ENCODE measurements around the gene SPP1.

Gene SPP1

GRCh38 chr4:87973283-87974169 lies 2.0 kb upstream of the SPP1 start:
- peak; percentile 30 for DNase-seq (ENCODE audit: low spot score)
- peak; percentile 69 for TF ChIP-seq CTCF (IDR thresholded peaks at IDR 0.05; ENCODE audit: extremely low read depth, insufficient read depth, missing control alignments)
- in situ Hi-C loops (cut with MboI; ENCODE audit: low pct_unique_long_range_greater_than_20kb, low sequenced_read_pairs, unreplicated experiment): no loop called here

- TF ChIP-seq CTCF (IDR thresholded peaks at IDR 0.05; ENCODE audit: extremely low read depth, insufficient read depth, missing control alignments): no peak
- in situ Hi-C loops (cut with MboI; ENCODE audit: low pct_unique_long_range_greater_than_20kb, low sequenced_read_pairs, unreplicated experiment): no loop called here
- no peak for DNase-seq (ENCODE audit: low spot score)
These were observed 555 bp upstream of the SPP1 start for GRCh38 chr4:87974856-87975462.

DNA sequence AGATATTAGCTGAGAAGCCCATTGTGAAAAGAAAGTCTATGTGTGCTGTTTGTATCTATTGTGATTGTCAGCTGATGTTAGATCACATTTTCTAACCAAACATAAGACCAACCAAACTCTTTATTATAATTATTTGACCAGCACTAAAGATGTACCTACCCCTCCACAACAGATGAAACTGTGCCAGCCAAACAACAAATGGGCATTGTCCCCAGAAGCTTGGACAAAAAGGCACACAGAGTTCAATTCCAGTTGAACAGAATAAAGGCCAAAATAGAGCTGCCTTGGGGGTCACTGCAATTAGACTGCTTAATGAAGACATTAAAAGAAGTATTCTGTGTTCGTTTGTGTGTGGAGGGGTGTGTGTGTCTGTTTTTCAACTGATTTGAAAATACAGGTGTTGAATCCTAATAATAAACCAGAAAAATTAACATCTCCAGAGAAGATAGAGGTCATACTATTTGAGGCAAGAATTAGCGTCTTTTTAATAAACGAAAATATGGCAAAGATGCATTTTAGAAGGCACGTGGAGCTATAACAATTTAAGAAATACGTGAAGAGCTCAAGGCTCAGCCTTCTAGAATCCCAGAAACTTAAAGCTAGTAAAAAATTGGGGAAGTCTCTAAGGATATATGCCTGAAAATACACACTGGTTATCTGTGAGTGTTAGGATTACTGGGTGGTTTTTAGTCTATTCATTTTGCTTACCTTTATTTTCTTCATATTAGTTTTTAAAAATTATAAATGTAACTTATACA lies 2.2 kb downstream of the SPP1 start:
- in situ Hi-C loops (cut with MboI; ENCODE audit: low pct_unique_long_range_greater_than_20kb, low sequenced_read_pairs, unreplicated experiment): no loop called here
- TF ChIP-seq CTCF (IDR thresholded peaks at IDR 0.05; ENCODE audit: extremely low read depth, insufficient read depth, missing control alignments): no peak
- DNase-seq (ENCODE audit: low spot score): no peak

GRCh38 chr4:87978681-87979080 lies 3.2 kb downstream of the SPP1 start:
- no peak for DNase-seq (ENCODE audit: low spot score)
- TF ChIP-seq CTCF (IDR thresholded peaks at IDR 0.05; ENCODE audit: extremely low read depth, insufficient read depth, missing control alignments): no peak
- in situ Hi-C loops (cut with MboI; ENCODE audit: low pct_unique_long_range_greater_than_20kb, low sequenced_read_pairs, unreplicated experiment): no loop called here

DNA sequence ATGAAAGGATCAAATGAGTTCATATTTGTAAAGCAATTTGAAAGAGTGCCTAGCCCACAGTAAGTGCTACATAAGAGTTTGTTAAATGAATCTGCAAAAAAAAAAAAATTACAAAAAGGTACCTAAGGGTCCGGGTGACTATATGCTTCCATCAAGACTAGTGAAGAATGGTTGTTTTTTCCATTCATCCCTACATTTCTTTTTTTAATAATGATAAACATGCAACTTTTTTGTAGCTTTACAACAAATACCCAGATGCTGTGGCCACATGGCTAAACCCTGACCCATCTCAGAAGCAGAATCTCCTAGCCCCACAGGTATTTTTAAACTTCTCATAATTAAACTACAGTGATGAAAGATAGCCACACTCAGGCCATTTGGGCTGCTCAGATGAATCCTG lies 4.3 kb downstream of the SPP1 start:
- in situ Hi-C loops (cut with MboI; ENCODE audit: low pct_unique_long_range_greater_than_20kb, low sequenced_read_pairs, unreplicated experiment): no loop called here
- DNase-seq (ENCODE audit: low spot score): no peak
- no peak for TF ChIP-seq CTCF (IDR thresholded peaks at IDR 0.05; ENCODE audit: extremely low read depth, insufficient read depth, missing control alignments)

DNA sequence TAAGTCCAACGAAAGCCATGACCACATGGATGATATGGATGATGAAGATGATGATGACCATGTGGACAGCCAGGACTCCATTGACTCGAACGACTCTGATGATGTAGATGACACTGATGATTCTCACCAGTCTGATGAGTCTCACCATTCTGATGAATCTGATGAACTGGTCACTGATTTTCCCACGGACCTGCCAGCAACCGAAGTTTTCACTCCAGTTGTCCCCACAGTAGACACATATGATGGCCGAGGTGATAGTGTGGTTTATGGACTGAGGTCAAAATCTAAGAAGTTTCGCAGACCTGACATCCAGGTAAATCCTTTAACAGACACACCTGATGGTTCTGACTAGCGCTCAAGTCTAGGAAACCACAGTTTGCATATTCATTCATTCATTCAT lies 6.0 kb downstream of the SPP1 start:
- no peak for TF ChIP-seq CTCF (IDR thresholded peaks at IDR 0.05; ENCODE audit: extremely low read depth, insufficient read depth, missing control alignments)
- in situ Hi-C loops (cut with MboI; ENCODE audit: low pct_unique_long_range_greater_than_20kb, low sequenced_read_pairs, unreplicated experiment): no loop called here

More for the DNA sequence above, 6.0 kb downstream of the SPP1 start:
- DNase-seq (ENCODE audit: low spot score): no peak

All from GM13977 (cell line).